T47D (cell line): ENCODE measurements around the gene LAGE3.

Experiments used
- DNase-seq, 2 experiments: peaks; one replicate each; pipeline versions ENCODE4 v3.0.0 to v3.0.0-alpha.2; 2011 to 2012; ENCODE audit warnings: low read depth in 1 of 2, low spot score in 1 of 2
- JUND ChIP-seq: IDR thresholded peaks from 2 replicates; pipeline ENCODE4 v1.6.1; 2012; ENCODE audit warnings: low read depth
- in situ Hi-C: cut with HindIII; loops from 2 replicates; pipeline ENCODE4 v1.10.0; 2016; ENCODE audit warnings: low sequenced_read_pairs, low pct_unique_long_range_greater_than_20kb

LAGE3 gene

DNA sequence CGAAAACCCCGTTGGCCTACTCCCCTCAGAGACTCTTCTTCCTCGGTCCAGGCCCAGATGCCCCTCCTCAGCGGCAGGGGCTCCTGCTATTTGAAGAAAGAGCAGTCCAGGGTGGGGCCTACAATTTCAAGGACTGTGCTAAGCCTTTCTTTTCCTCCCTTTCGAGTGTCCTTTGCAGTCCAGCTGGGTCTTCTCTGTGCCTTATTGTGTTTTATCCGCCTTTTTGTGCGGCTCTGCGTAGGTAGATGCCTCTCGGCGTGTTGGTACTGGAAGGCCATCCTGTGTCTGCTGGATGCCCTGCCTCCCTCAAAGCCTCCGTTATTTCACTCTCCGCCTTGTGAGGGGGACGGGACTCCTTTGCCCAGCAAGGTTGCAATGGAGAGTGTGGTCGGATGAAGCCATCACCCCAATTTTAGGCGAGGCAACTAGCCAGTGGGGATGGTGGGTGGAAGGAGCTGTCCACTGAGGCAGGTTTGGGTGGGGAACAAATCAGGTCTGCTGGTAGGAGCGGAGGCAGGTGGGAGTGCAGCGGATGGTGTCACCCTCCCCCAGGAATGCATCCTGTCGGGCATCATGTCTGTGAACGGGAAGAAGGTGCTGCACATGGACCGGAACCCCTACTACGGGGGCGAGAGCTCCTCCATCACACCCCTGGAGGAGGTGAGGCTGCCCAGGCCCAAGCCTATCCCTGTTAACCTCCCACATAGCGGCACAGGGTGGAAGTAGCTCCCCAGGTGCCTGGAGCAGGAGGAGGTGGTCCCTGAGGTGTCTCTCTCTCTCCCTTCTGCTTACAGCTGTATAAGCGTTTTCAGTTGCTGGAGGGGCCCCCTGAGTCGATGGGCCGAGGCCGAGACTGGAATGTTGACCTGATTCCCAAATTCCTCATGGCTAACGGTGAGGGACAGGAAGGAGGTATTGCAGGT lies 40.8 kb downstream of the LAGE3 start:
- no peak for DNase-seq
- in situ Hi-C loops: no loop called here
- no peak for TF ChIP-seq JUND

GRCh38 chrX:154436983-154437752 lies 41.9 kb downstream of the LAGE3 start, which contains the start of gene GDI1:
Gene GDI1 (plus strand): TSS chrX:154437154. CDS start chrX:154437255, 101 bp downstream.
- TF ChIP-seq JUND: no peak
- in situ Hi-C loops: no loop called here
- DNase-seq: peak in 1 of 2 experiments; percentile 49

DNA sequence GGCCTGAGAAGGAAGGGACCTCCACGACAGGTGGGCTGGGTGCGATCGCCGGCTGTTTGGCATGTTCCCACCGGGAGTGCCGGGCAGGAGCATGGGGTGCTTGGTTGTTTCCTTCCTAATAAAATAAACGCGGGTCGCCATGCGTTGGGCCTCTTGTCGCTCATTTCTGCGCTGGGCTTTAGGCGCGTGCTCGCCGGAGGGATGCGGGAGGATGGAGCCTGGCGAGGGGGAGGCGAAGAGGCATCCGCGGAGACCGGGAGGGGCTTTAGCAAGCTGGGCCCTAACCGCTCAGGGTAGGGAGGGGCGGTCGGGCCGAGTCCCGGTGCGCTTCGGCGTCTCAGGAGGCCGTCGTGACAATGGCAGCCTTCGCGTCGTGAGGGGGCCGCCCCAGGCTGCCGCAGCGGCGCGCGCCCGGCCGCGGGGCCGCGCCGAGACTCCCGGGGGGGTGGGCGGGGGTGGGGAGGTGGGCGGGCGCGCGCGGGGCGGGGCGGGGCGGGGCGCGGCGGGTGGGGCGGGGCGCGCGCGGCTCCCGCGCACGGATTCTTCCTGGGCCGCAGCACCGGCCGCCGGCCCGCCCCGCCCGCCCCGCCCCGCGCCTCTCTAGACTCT lies 42.6 kb downstream of the LAGE3 start:
- TF ChIP-seq JUND: no peak
- DNase-seq: no peak
- in situ Hi-C loops: no loop called here

DNA sequence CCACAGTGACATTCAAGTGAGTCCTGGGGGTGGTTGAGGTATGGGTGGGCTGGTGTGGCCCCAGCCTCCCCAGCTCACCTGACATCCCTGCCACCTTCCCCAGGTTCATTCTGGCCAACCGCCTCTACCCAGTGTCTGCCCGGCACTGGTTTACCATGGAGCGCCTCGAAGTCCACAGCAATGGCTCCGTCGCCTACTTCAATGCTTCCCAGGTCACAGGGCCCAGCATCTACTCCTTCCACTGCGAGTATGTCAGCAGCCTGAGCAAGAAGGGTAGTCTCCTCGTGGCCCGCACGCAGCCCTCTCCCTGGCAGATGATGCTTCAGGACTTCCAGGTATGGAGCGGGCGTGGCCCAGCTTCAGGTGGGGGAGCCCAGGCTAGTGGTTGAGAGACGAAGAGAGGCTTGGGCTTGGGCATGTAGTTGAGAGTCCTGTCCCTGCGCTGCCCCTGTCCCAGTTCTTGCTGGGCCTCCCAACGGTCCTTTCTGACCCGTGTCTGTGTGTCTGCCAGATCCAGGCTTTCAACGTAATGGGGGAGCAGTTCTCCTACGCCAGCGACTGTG lies 43.8 kb downstream of the LAGE3 start:
- TF ChIP-seq JUND: no peak
- no peak for DNase-seq
- in situ Hi-C loops: no loop called here

GRCh38 chrX:154434394-154435168 lies 44.5 kb downstream of the LAGE3 start:
- in situ Hi-C loops: no loop called here

GRCh38 chrX:154433605-154434004 lies 45.5 kb downstream of the LAGE3 start:
- no peak for TF ChIP-seq JUND
- no peak for DNase-seq
- in situ Hi-C loops: no loop called here

More at GRCh38 chrX:154434394-154435168, 44.5 kb downstream of the LAGE3 start:
- no peak for DNase-seq
- no peak for TF ChIP-seq JUND

DNA sequence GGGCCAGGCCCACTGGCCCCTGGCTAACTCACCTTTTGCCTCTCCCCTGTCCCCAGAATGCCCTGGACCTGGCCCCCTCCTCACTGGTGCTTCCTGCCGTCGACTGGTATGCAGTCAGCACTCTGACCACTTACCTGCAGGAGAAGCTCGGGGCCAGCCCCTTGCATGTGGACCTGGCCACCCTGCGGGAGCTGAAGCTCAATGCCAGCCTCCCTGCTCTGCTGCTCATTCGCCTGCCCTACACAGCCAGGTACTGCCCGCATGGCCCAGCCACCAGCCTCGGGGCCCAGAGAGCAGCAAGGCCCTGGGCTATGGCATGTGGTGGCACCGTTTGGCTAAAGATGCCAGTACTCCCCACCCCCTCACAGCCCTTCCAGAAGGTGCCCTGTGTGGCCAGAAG lies 46.9 kb downstream of the LAGE3 start:
- DNase-seq: no peak
- in situ Hi-C loops: no loop called here
- no peak for TF ChIP-seq JUND

- TF ChIP-seq JUND: no peak
- no peak for DNase-seq
- in situ Hi-C loops: no loop called here
These were observed 47.7 kb downstream of the LAGE3 start for GRCh38 chrX:154431341-154431740.

DNA sequence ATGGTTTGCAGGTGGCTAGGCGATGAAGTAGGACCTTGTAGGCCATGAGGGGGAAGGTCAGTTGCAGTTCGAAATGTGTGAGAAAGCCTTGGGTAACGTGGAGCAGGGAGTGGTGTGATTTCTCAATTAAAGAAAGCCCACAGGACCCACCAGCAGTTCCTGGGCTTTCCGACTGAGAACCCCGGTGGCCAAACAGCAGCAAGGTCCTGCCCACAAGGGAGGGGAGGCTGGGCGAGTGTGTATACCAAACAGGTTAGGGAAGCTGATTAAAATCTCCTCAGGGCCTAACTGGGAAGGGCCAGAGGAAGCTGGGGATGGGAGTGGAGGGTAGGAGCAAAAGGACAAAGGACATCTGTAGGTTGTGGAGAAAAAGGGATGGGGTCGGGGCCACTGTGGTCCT lies 48.2 kb downstream of the LAGE3 start:
- DNase-seq: peak; percentile 51 to 73
- TF ChIP-seq JUND: no peak

DNA sequence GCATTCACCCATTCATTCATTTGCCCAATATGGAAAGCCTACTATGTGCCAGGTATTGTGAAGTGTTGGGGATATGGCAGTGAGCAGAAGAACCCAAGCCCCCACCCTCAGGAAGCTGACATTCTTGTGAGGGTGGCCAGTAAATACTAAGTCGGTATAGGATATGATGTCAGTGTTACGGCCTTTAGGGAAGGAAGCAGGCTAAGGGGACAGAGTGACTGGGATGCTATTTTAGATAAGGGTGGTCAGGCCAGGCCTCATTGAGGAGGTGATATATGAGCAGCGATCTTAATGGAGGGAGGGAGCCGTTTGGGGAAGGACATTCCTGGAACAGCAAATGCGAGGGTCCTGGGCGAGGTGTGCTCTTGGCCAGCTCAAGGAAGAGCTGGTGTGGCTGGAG lies 48.6 kb downstream of the LAGE3 start:
- in situ Hi-C loops: no loop called here
- no peak for TF ChIP-seq JUND
- no peak for DNase-seq

More for the DNA sequence above, 48.2 kb downstream of the LAGE3 start:
- in situ Hi-C loops: no loop called here

- no peak for DNase-seq
- no peak for TF ChIP-seq JUND
- in situ Hi-C loops: no loop called here
These were observed 49.4 kb downstream of the LAGE3 start for GRCh38 chrX:154429711-154430110.
